NCI-H1694 (cell line): Measurements from ENCODE around the gene D2HGDH.

Source experiments
- DNase-seq: peaks from one replicate; lab custom pipeline; 2025; lab: John Stamatoyannopoulos, UW

The D2HGDH gene

DNA sequence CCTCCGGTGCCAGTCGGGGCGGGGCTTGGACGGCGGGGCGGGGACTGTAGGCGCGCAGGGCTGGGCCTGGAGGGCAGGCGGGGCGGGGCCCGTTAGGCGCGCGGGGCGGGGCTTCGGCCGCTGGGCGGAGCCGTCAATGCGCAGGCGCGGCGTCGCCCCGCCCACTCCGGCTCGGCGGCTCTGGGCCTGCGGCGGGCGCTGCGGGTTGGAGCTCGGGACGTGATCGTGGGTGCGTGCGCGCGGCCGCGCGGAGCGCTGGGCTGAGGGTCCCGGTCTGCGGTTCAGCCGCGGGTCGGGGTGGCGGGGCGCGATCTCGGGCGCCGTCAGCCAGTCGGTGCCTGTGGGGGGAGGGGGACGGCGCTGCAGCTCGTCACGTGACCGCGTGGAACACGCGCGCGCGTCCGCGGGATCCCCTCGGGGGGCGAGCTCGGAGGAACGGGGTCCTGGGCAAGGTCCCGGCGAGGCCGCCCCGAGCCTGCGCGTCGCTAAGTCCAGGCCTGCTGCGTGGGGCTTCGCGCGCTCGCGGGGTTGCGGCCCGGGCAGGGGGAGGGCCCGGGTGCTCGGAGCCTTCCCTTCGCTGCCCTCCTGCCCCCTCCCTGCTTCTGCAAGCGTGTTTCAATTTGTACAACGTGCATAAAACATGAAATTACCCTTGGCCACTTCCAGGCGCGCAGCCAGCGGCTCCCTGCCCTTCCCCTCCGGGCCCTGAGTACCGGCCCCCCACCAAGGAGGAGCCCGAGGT is at the start of gene D2HGDH:
TSS of gene D2HGDH (plus strand) at position 164 of the 742 bp plus-strand sequence. CDS start 595 bp downstream, outside the sequence.
- DNase-seq, result peak; percentile 54

GRCh38 chr2:241686324-241686649 is 48.1 kb upstream of the D2HGDH start:
- DNase-seq, result no peak

DNA sequence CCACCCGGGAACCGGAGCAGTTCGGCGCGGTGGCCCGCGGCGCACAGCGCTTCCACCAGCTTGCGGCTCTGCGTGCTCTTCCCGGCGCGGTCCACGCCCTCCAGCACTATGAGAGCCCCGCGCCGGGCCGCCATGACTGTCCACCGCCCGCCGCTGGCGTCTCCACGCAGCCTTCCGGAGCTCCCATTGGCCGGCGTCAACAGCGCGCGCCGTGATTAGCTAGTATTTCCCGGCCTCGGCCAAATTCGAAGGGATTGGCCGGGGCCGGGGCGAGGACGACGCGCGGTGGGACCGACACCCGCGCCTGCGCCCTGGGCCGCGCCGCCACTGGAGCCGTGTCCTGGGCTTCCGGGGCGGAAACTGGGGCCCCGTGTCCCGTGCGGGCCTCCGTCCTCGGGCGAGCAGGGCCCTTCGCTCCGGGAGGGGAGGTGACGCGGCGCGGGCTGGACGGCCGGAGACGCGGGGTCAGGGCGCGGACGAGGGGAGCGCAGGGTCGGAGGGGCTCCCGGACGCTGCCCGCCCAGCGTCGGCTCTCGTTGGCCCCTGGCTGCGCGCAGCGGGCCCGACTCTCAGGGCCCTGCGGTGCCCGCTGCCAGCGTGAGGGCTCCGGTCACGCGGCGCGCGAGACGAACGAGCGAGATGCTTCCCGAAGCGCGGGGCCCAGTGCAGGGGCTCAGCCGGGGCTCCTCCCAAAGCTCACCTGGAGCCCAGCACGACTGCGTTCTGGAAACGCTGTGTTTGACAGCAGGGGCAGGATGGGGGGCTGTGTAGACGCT is 47.6 kb upstream of the D2HGDH start, which contains the start of gene DTYMK:
TSS of gene DTYMK (minus strand) at position 166 of the 776 bp plus-strand sequence. CDS start at position 134, 32 bp downstream.
- peak; percentile 85 for DNase-seq

DNA sequence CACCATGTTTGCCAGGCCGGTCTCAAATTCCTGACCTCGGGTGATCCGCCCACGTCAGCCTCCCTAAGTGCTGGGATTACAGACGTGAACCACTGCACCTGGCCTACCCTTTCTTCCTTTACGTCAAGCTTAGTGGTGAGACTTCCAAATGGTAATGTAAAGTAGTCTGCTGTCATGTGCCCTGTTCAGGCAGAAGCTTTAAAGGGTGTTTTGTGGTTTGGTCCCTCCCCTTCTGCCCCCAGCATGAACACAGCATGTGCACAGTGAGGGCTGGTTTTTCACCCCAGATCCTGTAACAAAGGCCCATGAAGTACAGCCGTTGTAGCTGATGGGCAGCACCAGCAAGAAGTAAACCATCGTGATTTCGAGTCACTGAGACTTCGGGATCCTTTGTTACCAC is 45.1 kb upstream of the D2HGDH start:
- DNase-seq, result no peak

DNA sequence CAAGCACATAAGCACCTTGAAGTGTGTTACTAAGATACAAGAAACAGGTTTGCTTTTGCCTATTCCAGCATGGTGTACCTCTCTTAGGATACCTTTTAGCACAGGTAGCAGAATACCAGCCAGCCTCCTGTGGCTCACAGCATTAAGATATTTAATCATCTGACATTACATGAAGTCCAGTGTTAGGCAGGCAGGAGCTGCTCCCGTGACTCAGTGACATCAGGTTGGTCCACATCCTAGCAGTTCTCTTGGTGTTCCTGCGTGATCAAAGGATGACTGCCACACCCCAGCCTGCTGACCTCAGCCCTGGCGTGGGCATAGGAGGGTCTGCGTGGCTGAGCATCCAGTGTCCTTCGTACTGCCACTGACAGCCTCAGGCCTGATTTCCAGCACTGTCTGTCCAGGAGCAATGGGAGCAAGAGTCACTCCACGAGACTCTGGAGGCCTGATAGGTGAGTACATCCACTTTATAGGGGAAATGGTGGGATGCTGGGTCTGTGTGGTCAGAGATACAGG is 44.2 kb upstream of the D2HGDH start:
- DNase-seq, result no peak

DNA sequence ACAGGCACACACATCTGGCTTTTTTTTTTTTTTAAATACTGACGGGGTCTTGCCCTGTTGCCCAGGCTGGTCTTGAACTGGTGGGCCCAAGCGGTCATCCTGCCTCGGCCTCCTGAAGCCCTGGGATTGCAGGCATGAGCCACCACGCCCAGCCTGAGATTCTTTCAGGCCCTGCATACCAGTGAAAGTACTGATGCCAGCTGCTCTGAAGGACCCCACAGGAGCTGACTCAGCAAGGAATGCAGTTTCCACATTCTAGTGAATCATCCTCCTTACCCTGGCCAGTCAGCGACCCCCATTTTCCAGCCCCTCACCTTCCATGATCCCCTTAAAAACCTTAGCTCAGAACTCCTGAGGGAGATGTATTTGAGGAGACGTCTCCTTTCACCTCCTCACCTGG is 42.0 kb upstream of the D2HGDH start:
- DNase-seq, result no peak

- no peak for DNase-seq
These were observed 38.8 kb upstream of the D2HGDH start for GRCh38 chr2:241695651-241696050.

- DNase-seq, result peak; percentile 92
These were observed 33.4 kb upstream of the D2HGDH start for GRCh38 chr2:241701149-241701398.

DNA sequence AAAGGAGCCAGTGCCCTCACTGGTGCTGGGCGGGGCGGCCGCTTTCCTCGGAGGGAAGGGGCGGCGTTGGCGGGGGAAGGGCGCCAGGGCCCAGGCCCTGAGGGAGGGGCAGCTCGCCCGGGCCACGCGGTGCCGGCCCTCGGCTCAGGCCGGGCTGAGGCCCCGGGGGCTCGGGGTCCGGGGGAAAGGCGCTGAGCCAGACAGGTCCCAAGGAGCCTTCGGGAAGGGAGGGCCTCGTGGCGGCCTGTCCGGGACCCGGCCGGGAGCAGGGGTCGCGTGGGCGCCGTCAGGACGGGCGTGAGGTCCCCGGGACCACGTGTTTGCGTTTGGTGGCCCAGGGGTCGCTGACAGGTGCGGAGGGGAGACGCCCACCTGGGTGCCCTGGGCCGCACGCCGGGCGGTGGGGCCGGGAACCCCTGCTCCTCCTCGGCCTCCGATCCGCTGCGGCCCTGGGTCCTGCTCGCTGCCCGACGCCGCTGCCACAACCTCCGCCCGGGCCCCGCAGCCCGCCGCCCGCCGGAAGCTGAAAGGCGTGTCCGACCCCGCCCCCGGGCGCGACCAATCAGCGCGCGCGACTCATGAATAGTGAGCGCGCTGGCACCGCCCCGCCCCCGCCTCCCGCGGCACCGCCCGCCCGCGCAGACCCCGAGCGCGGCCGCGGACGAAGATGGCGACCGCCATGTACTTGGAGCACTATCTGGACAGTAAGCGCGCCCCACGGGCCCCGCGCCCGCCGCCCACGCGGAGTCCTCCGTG is 32.9 kb upstream of the D2HGDH start, which contains the start of gene ING5:
TSS of gene ING5 (plus strand) at position 641 of the 756 bp plus-strand sequence. CDS start at position 668, 27 bp downstream.
- peak; percentile 87 for DNase-seq

DNA sequence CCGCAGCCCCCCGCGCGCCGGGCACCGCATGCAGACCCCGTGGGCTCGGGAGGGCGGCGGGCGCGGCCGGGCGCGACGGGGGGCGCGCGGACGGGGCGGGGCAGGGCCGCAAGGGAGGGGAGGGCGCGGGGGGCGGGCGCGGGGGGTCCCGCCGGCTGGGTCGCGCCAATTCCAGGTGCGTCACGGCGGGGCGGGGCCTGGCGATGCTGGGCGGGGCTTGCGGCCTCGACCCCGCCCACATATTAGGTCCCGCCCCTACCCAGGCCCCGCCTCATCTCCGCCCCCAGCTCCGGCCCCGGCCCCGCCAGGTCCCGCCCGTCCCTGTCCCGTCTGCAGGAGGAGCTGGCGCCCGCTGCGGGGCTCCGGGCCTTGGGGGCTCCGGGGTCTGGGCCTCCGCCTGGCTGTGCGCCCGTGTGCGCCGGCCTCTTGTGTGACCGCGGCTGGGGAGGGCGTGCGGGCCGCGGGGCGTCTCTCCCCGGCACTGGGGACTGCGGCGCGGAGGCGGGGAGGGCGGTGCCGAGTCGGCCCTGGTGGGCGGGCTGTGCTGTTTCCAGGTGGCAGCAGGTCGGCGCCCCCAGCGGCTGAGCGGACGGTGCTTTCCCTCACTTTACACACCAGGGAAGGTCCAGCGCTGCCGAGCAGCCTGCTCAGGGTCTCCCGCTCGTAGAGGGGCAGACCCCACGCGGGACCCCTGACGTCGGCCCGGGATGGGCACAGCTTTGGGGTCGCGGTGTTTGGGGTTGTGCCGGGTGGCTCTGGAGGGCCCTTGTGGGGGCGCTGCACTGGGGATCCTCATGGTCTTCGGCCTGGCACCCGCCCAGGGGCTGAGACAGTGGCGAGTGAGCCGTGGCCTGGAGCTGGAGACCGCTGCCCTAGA is 32.0 kb upstream of the D2HGDH start:
- DNase-seq, result peak; percentile 51

DNA sequence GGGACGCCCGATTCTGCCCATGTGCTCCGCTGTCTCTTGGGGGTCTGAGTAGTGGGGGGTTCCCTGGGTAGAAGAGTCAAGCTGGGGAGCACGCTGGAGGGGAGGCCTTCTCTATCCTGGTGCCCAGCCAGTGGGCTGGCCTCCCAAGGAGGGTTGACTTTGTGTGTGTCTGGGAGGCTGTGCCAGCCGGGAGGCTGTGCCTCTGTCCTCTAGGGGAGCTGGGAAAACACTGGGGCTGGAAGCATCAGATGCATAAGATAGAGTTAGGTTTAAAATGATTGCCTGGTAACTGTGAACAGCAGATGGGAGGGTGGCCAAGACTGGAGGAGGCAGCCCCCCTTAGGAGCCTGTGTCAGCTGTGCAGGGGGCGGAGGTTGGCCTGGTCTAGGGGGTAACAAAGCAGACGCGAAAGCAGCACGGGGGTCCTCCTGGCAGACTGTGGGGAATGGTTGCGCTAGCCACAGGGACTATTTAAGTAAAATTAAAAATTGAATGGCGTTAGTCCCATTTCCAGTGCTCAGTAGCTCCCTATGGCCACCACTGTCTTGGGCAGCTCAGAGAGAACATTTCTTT is 31.3 kb upstream of the D2HGDH start:
- peak; percentile 17 for DNase-seq

- DNase-seq, result no peak
These were observed 27.9 kb upstream of the D2HGDH start for GRCh38 chr2:241706537-241706936.

- no peak for DNase-seq
These were observed 25.6 kb upstream of the D2HGDH start for GRCh38 chr2:241708879-241709278.

GRCh38 chr2:241719093-241719492 is 15.3 kb upstream of the D2HGDH start:
- no peak for DNase-seq

DNA sequence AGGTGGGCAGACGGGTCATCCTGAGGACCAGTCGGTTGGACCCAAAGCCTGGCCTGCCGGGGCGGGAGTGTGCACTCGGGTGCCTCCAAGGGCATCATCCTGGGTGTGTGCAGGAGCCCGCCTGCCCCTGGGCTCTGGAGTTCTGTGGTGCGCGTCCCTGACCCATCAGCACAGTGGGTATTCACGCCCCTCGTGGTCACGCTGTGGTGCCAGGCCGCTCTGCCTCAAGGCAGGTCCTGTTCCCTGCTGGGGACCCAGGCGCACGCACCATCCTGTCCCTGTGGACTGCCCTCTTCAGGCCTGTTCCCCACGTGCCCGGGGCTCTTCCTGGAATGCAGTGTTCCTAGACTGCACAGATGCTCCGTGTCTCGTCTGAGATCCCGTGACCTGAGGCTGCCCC is 14.3 kb upstream of the D2HGDH start:
- no peak for DNase-seq

DNA sequence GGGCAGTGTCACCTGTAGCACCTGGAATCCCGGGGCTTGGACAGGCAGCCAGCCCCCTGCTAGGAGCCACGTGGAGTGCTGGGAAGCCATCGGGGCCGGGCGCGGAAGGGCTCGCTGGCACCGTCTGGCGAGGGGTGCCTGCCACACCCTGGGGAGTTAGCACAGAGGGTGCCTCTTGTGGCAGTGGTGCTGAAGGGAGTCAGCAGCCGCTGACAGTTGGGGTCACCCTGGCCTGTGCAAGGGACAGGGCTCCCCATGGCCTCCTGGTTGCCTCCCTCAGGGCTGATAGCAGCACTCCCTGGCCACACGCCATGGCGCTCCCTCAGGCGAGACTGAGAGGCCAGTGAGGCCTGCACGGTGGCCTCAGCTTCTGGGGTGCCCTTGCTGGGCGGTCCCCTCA is 13.9 kb upstream of the D2HGDH start:
- DNase-seq, result no peak

GRCh38 chr2:241721852-241722251 is 12.6 kb upstream of the D2HGDH start:
- DNase-seq, result no peak

DNA sequence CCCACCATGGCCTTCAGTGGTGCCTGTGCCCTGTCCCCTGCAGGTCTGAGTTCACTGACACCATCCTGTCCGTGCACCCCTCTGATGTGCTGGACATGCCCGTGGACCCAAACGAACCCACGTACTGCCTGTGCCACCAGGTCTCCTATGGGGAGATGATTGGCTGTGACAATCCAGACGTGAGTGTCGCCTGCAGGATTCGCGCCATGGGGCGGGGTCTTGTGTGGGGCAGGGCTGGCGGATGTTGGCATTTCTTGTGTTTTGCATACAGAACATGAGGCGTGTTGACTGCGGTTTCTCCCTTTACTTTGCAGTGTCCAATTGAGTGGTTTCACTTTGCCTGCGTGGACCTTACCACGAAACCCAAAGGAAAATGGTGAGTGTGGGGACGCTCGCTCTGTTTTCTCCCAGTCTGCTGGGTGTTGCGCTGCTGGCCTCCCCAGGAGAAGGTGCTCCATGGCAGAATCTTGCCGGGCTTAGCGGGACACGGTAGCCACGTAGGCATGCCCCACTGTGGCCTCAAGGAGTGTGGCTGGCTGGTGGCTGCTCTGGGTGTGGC is 11.5 kb upstream of the D2HGDH start:
- DNase-seq, result no peak

DNA sequence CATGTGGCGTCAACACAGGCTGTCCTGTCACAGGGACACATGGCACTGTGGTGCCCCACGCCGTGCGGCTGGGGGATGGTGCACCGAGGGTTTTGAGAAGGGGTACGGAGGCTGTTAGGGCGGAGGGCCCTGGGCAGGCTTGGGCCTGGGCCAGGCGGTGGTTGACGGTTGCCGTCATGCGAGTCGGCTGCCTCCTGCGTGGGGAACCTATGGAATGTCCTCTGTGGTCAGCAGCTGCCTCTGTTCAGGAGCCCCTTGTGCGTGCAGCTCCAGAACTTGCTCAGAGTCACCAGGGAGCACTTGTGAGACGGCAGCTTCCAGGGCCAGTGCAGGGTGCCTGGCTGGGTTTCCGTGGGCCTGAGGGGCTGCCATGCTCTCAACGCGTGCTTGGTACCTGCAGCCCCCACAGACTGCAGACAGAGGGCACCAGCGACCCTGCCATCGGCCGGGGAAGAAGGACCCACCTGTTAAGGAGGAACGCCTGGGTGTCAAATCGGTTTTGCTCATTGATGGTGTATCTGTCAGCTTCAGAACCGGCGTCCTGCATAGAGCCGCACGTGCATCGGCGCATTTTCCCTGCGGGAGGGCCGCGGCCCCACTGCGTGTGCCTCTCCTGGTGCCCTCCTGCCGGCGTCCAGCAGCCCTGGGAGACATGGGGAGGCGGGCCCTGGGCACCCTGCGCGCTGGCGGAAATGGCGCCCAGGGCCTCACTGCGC is 10.0 kb upstream of the D2HGDH start:
- no peak for DNase-seq
